ENCODE data around the gene CADM1.

CADM1 gene

GRCh38 chr11:115462004-115462541, 42.1 kb downstream of the CADM1 start:
- Histone ChIP-seq H4K20me1 (ENCODE audit: control insufficient read depth, insufficient read depth, low read depth, low read length) (no peaks in the 10 kb centered on the region), H3K9me2 (replicated peaks; ENCODE audit: control insufficient read depth, low read length) (no peaks in the 10 kb centered on the region), H3K79me2 (ENCODE audit: control insufficient read depth, low read length) (no peaks in the 10 kb centered on the region), H3K4me1 (ENCODE audit: control insufficient read depth, low read length) (no peaks in the 10 kb centered on the region), H3F3A (ENCODE audit: control insufficient read depth, insufficient read depth) (no peaks in the 10 kb centered on the region), H3K4me3 (ENCODE audit: low read length) (no peak overlapping the region), H3K27me3 (ENCODE audit: control insufficient read depth, low read length) (no peaks in the 10 kb centered on the region), H3K36me3 (ENCODE audit: control insufficient read depth, low read length) (no peaks in the 10 kb centered on the region), H3K27ac (ENCODE audit: low read depth, low read length) (no peak overlapping the region), H3K4me2 (ENCODE audit: low read length) (no peak overlapping the region), H3K9me3 (ENCODE audit: control insufficient read depth, insufficient read depth, low read length) (no peaks in the 10 kb centered on the region)
- no peak for TF ChIP-seq CTCF (IDR thresholded peaks at IDR 0.05; ENCODE audit: low read depth, low read length, poor library complexity, severe bottlenecking)
- no peak for TF ChIP-seq EZH2phosphoT487 (IDR thresholded peaks at IDR 0.05; ENCODE audit: borderline replicate concordance, low read length)

DNA sequence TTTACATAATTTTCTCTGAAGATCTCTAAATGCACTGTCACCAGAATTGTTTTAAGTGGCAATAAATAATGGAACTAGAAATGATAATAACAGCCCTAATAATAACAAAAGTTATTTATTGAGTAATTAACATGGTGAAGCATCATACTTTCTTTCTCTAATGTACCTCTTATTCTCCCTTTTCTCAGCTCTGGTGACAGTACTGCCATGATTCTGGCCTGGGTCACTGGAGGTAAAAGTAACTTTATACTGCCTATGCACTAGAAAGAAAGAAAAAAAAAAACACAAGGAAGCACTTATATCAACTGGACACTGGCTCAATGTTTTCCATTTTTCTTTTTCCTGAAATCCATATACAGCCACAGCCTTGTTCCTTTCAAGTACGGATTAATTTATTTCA, 43.7 kb downstream of the CADM1 start:
- no peaks in the 10 kb centered on the region for H3K27me3 ChIP-seq (ENCODE audit: control insufficient read depth, low read length)
- H3F3A ChIP-seq (ENCODE audit: control insufficient read depth, insufficient read depth) = no peaks in the 10 kb centered on the region
- H3K4me1 ChIP-seq (ENCODE audit: control insufficient read depth, low read length) = no peaks in the 10 kb centered on the region
- TF ChIP-seq CTCF (IDR thresholded peaks at IDR 0.05; ENCODE audit: low read depth, low read length, poor library complexity, severe bottlenecking) = no peak
- no peak for TF ChIP-seq EZH2phosphoT487 (IDR thresholded peaks at IDR 0.05; ENCODE audit: borderline replicate concordance, low read length)
- no peaks in the 10 kb centered on the region for H3K79me2 ChIP-seq (ENCODE audit: control insufficient read depth, low read length)
- H3K4me2 ChIP-seq (ENCODE audit: low read length) = no peak overlapping the region
- H3K27ac ChIP-seq (ENCODE audit: low read depth, low read length) = no peak overlapping the region
- no peaks in the 10 kb centered on the region for H4K20me1 ChIP-seq (ENCODE audit: control insufficient read depth, insufficient read depth, low read depth, low read length)
- H3K9me3 ChIP-seq (ENCODE audit: control insufficient read depth, insufficient read depth, low read length) = no peaks in the 10 kb centered on the region
- H3K9me2 ChIP-seq (replicated peaks; ENCODE audit: control insufficient read depth, low read length) = no peaks in the 10 kb centered on the region
- no peak overlapping the region for H3K4me3 ChIP-seq (ENCODE audit: low read length)
- H3K36me3 ChIP-seq (ENCODE audit: control insufficient read depth, low read length) = no peaks in the 10 kb centered on the region

DNA sequence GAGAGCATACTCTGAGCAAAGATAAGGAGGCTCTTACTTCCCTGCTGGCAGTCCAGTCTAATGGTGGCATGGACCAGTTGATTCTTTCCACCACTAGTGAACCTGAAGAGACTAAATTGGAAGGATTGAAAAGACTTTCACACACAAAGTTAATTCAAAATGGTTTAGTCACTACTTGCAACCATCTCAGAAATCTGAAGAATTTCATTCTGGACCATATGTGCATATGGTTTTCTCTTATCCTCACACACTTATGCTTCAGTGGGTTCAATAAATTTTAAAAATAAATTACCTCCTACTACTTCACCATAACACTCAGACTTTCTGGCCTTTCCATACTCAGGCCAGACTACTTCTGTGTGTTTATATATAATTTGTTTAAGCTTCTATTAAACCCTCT, 44.7 kb downstream of the CADM1 start:
- no peak for TF ChIP-seq EZH2phosphoT487 (IDR thresholded peaks at IDR 0.05; ENCODE audit: borderline replicate concordance, low read length)
- no peak for TF ChIP-seq CTCF (IDR thresholded peaks at IDR 0.05; ENCODE audit: low read depth, low read length, poor library complexity, severe bottlenecking)
- no peaks in the 10 kb centered on the region for H3F3A ChIP-seq (ENCODE audit: control insufficient read depth, insufficient read depth)
- no peak overlapping the region for H3K4me2 ChIP-seq (ENCODE audit: low read length)
- no peak overlapping the region for H3K27ac ChIP-seq (ENCODE audit: low read depth, low read length)
- H3K9me3 ChIP-seq (ENCODE audit: control insufficient read depth, insufficient read depth, low read length) = no peaks in the 10 kb centered on the region
- no peak overlapping the region for H3K4me3 ChIP-seq (ENCODE audit: low read length)
- no peaks in the 10 kb centered on the region for H3K9me2 ChIP-seq (replicated peaks; ENCODE audit: control insufficient read depth, low read length)
- H3K79me2 ChIP-seq (ENCODE audit: control insufficient read depth, low read length) = no peaks in the 10 kb centered on the region
- H3K27me3 ChIP-seq (ENCODE audit: control insufficient read depth, low read length) = no peaks in the 10 kb centered on the region
- no peaks in the 10 kb centered on the region for H3K36me3 ChIP-seq (ENCODE audit: control insufficient read depth, low read length)
- no peaks in the 10 kb centered on the region for H4K20me1 ChIP-seq (ENCODE audit: control insufficient read depth, insufficient read depth, low read depth, low read length)
- no peaks in the 10 kb centered on the region for H3K4me1 ChIP-seq (ENCODE audit: control insufficient read depth, low read length)
